Measurements from ENCODE around the gene BAIAP2L1.
"Not testable (repeated sequence)": the region's sequence is repeated elsewhere in the genome, so short reads cannot be mapped to it uniquely, and the experiment has no call there.

DNA sequence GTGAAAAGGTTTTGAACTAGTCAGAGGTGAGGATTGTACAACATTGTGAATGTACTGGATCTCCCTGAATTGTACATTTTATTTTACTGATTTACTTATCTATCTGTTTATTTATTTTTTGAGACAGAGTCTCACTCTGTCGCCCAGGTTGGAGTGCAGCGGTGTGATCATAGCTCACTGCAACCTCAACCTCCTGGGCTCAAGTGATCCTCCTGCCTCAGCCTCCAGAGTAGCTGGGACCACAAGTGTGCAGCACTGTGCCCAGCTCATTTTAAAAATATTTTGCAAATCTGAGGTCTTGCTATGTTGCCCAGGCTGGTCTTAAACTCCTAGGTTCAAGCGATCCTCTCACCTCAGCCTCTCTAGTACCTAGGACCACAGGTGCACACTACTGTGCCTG, 19.1 kb upstream of the BAIAP2L1 start:
- TF ChIP-seq, protein P1, sequence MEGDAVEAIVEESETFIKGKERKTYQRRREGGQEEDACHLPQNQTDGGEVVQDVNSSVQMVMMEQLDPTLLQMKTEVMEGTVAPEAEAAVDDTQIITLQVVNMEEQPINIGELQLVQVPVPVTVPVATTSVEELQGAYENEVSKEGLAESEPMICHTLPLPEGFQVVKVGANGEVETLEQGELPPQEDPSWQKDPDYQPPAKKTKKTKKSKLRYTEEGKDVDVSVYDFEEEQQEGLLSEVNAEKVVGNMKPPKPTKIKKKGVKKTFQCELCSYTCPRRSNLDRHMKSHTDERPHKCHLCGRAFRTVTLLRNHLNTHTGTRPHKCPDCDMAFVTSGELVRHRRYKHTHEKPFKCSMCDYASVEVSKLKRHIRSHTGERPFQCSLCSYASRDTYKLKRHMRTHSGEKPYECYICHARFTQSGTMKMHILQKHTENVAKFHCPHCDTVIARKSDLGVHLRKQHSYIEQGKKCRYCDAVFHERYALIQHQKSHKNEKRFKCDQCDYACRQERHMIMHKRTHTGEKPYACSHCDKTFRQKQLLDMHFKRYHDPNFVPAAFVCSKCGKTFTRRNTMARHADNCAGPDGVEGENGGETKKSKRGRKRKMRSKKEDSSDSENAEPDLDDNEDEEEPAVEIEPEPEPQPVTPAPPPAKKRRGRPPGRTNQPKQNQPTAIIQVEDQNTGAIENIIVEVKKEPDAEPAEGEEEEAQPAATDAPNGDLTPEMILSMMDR (IDR thresholded peaks at IDR 0.05) = not testable (repeated sequence)
- not testable (repeated sequence) for TF ChIP-seq POLR2A (IDR thresholded peaks at IDR 0.05)

Data from right lobe of liver (tissue), 4 donors.